ENCODE results near the gene FOXS1.

Gene FOXS1

GRCh38 chr20:31835977-31836852 lies 9.2 kb downstream of the FOXS1 start:
- no peak overlapping the region for H3K4me3 ChIP-seq (ENCODE audit: low read depth, low read length)
- peak; percentile 76 for DNase-seq (ENCODE audit: low read depth)
- TF ChIP-seq CTCF (IDR thresholded peaks at IDR 0.05; ENCODE audit: insufficient read depth, low read depth, low read length, missing control alignments) = no peak

GRCh38 chr20:31835554-31835953 lies 9.8 kb downstream of the FOXS1 start:
- DNase-seq (ENCODE audit: low read depth) = no peak
- no peak for TF ChIP-seq CTCF (IDR thresholded peaks at IDR 0.05; ENCODE audit: insufficient read depth, low read depth, low read length, missing control alignments)

GRCh38 chr20:31833931-31834521 lies 11.4 kb downstream of the FOXS1 start:
- no peak for DNase-seq (ENCODE audit: low read depth)
- TF ChIP-seq CTCF (IDR thresholded peaks at IDR 0.05; ENCODE audit: insufficient read depth, low read depth, low read length, missing control alignments) = no peak
- H3K4me3 ChIP-seq (ENCODE audit: low read depth, low read length) = no peak overlapping the region

More at GRCh38 chr20:31835554-31835953, 9.8 kb downstream of the FOXS1 start:
- no peak overlapping the region for H3K4me3 ChIP-seq (ENCODE audit: low read depth, low read length)

GRCh38 chr20:31833130-31833930 lies 12.1 kb downstream of the FOXS1 start:
- peak; percentile 90 for TF ChIP-seq CTCF (IDR thresholded peaks at IDR 0.05; ENCODE audit: insufficient read depth, low read depth, low read length, missing control alignments)
- DNase-seq (ENCODE audit: low read depth) = peak; percentile 68
- H3K4me3 ChIP-seq (ENCODE audit: low read depth, low read length) = no peak overlapping the region

- no peak overlapping the region for H3K4me3 ChIP-seq (ENCODE audit: low read depth, low read length)
- TF ChIP-seq CTCF (IDR thresholded peaks at IDR 0.05; ENCODE audit: insufficient read depth, low read depth, low read length, missing control alignments) = no peak
- DNase-seq (ENCODE audit: low read depth) = no peak
Observed at GRCh38 chr20:31831771-31832306, 13.6 kb downstream of the FOXS1 start.

- no peak for TF ChIP-seq CTCF (IDR thresholded peaks at IDR 0.05; ENCODE audit: insufficient read depth, low read depth, low read length, missing control alignments)
- DNase-seq (ENCODE audit: low read depth) = no peak
- no peak overlapping the region for H3K4me3 ChIP-seq (ENCODE audit: low read depth, low read length)
Observed at GRCh38 chr20:31831211-31831610, 14.2 kb downstream of the FOXS1 start.

All from GM12865 (cell line).